ENCODE data around the gene MLPH.

DNA sequence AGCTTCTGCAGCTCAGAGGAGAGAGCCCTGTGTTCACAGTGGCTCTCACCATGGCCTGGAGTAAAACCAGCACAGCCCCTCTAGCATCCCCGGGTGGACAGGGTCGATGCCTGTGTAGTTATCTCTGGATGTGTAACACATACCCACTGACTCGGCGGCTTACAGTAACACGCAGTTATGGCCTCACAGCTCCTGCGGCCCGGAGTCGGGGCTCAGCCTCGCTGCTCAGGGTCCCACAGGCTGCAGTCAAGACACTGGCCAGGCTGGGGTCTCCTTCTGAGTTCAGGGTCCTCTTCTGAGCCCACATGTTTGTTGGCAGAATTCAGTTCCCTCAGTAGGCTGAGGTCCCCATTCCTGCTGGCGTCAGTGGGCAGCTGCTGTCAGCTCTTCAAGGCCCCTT, 106.0 kb downstream of the MLPH start:
- TF ChIP-seq, protein P1, sequence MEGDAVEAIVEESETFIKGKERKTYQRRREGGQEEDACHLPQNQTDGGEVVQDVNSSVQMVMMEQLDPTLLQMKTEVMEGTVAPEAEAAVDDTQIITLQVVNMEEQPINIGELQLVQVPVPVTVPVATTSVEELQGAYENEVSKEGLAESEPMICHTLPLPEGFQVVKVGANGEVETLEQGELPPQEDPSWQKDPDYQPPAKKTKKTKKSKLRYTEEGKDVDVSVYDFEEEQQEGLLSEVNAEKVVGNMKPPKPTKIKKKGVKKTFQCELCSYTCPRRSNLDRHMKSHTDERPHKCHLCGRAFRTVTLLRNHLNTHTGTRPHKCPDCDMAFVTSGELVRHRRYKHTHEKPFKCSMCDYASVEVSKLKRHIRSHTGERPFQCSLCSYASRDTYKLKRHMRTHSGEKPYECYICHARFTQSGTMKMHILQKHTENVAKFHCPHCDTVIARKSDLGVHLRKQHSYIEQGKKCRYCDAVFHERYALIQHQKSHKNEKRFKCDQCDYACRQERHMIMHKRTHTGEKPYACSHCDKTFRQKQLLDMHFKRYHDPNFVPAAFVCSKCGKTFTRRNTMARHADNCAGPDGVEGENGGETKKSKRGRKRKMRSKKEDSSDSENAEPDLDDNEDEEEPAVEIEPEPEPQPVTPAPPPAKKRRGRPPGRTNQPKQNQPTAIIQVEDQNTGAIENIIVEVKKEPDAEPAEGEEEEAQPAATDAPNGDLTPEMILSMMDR (IDR thresholded peaks at IDR 0.05) = no peak
- TF ChIP-seq POLR2A (IDR thresholded peaks at IDR 0.05) = no peak
